HS-27A (cell line): ENCODE results near the gene DCDC2.
"Not testable (repeated sequence)": the region's sequence is repeated elsewhere in the genome, so short reads cannot be mapped to it uniquely, and the experiment has no call there.

Experiments
- DNase-seq: peaks from one replicate; pipeline ENCODE4 v3.0.0-alpha.2; 2012; ENCODE audit warnings: low read depth, missing footprints

DCDC2 gene

GRCh38 chr6:24357336-24358218 lies at the start of gene DCDC2:
DCDC2 (minus strand) TSS chr6:24358059; CDS start chr6:24357750, 309 bp downstream.
- DNase-seq, result no peak

GRCh38 chr6:24405262-24405661 lies 47.4 kb upstream of the DCDC2 start:
- no peak for DNase-seq

- no peak for DNase-seq
Measured at GRCh38 chr6:24403501-24403824, 45.6 kb upstream of the DCDC2 start.

DNA sequence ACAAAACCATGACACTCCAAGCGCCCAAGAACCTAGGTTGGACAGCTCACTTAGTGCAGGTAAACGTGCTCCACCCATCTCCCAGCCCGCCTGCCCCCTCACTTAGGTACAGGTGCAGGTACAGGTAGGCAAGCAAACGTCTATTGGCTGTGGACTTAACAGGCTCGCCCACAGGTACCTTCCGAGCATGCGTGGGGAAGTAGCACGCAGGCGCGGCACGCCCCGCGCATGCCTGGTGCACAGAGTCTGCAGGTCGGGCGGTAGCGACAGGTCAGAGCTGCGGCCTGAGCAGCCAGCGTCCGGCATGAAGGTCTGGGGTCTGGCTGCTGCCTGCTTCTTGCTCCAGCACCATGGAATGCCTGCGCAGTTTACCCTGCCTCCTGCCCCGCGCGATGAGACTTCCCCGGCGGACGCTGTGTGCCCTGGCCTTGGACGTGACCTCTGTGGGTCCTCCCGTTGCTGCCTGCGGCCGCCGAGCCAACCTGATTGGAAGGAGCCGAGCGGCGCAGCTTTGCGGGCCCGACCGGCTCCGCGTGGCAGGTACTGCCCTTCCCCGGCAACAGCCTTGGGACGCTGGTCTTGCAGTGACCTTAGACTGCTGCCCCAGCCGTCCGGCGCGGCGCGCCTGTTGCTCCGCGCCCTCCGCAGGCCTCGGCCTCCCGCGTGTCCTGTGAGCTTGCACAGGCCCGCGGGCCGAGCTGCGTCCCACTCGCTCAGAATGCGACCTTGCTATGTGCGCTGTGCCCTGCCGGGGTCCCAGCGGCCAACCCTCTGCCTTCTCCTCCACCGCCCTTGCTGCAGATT lies 45.0 kb upstream of the DCDC2 start, which contains the start of gene MRS2:
Gene MRS2, plus strand, starts transcription at position 240 of the 804 bp plus-strand sequence. Its CDS starts 111 bp downstream, at position 351.
- DNase-seq, result peak; percentile 40

DNA sequence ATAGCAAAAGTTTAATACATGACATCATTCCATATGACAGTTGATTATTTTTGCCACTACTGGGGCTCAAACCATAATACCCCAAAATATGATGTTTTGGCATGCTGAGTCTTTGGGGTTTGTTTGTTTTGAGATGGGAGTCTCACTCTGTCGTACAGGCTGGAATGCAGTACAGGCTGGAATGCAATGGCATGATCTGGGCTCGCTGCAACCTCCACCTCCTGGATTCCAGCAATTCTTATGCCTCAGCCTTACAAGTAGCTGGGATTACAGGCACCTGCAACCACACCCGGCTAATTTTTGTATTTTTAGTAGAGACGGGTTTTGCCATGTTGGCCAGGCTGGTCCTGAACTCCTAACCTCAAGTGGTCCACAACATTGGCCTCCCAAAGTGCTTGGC lies 43.6 kb upstream of the DCDC2 start:
- DNase-seq, result peak; percentile 69

DNA sequence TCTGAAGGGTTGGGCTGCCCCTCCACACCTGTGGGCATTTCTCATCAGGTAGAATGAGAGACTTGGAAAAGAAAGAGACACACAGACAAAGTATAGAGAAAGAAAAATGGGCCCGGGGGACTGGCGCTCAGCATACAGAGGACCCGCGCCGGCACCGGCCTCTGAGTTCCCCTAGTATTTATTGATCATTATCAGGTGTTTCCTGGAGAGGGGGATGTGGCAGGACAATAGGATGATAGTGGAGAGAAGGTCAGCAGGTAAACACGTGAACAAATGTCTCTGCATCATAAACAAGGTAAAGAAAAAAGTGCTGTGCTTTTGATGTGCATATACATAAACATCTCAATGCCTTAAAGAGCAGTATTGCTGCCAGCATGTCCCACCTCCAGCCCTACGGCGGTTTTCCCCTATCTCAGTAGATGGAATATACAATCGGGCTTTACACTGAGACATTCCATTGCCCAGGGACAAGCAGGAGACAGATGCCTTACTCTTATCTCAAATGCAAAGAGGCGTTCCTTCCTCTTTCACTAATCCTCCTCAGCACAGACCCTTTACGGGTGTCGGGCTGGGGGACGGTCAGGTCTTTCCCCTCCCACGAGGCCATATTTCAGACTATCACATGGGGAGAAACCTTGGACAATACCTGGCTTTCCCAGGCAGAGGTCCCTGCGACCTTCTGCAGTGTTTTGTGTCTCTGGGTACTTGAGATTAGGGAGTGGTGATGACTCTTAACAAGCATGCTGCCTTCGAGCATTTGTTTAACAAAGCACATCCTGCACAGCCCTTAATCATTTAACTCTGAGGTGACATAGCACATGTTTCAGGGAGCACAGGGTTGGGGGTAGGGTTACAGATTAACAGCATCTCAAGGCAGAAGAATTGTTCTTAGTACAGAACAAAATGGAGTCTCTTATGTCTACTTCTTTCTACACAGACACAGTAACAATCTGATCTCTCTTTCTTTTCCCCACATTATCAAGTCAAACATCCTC lies 42.5 kb upstream of the DCDC2 start:
- DNase-seq, result not testable (repeated sequence)

- no peak for DNase-seq
Measured at GRCh38 chr6:24397631-24398030, 39.8 kb upstream of the DCDC2 start.

DNA sequence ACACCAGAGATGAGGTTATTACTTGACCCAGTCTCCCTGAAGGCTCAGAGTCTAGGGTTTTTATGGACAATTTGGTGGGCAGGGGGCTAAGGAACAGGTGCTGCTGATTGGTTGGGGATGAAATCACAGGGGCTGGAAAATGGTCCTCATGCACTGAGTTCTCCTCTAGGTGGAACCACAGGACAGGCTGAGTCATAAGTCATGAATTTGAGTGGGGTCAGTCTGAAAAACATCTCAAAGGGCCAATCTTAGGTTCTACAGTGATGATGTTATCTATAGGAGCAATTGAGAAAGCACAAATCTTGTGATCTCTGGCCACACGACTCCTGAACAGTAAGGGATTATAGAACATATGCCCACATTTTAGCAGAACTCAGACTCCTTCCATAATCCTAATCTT lies 39.0 kb upstream of the DCDC2 start:
- DNase-seq, result no peak

DNA sequence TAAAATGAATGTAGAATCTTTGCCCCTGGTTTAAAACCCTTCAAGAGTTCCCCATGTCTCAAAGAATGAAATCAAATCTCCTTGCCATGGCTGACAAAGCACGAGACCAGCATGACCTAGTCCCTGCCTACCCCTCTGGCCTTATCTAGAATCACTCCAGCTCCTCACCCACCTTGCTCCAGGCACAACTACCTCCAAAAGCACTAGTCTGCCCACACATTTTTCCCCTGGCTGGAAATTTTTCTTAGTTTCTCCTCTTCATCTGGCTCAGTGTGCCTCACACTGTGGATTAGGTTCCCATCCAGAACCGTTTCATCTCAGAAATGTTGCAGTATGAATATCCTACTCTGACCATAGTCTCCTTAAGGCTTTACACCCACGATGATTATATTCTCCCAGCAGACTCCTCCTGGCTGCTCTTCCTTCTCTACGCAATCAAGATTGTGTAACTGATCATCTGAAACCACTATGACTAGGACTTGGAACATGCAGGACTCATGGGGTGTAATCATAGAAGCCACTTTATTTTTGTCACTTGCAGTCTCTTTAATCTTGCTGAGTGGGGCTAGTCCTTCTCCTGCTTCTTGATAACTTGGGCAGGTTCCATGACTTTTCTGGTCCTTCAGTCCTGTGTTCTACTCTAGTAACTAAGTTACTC lies 37.0 kb upstream of the DCDC2 start:
- DNase-seq, result no peak

DNA sequence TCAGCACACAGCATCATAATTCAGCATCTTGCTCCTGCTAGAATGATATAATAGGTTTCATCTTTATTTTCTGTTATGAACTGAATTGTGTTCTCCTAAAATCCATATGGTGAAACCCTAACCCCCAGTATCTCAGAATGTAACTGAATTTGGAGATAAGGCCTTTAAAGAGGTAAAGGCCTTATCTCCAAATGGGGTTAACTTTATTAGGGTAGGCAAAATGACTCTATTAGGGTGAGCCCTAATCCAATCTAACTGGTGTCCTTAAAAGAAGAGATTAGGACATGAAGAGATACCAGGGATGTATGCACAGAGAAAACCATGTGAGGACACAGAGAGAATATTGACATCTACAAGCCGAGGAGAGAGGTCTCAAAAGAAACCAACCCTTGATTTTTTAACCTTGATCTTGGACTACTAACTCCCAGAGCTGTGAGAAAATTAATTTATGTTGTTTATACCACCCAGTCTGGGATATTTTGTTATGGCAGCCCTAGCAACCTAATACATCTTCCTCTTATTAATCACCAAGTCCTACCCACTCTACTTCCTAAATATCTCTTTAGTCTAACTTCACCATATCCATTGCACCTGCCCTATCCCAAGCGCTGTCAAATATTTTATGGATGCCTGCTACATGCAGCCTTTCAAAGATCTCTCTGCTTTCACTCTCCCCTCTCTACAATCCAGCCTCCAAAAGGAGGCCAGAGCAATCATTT lies 36.4 kb upstream of the DCDC2 start:
- DNase-seq, result no peak

DNA sequence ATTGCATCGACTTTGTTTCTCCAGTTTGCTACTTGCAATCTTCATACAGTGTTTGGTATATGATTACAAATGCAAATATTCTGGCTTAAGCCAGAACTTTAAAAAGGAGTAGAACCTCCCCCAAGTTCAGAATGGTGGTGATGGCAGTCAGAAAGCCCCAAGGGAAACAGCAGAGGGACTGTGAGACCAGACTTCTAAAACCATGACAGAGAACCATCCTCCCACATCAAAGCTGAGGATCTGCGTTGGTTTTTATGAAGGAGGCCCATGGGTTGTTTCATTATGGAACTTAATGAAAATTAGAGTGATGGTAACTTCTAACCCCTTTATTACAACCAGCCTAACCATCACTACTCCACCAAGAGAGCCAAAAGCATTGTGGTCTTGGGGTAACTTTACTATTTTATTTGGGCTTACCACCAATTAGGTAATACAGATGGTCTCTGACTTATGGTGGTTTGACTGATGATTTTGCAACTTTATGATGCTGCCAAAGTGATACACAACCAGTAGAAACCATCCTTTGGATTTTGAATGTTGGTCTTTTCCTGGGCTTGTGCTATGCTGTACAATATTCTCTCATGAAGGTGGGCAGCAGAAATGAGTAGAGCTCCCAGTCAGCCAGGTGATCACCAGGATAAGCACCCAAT lies 34.0 kb upstream of the DCDC2 start:
- no peak for DNase-seq

GRCh38 chr6:24391208-24391607 lies 33.3 kb upstream of the DCDC2 start:
- no peak for DNase-seq

GRCh38 chr6:24387818-24388217 lies 30.0 kb upstream of the DCDC2 start:
- DNase-seq, result no peak

GRCh38 chr6:24385536-24386269 lies 27.8 kb upstream of the DCDC2 start:
- no peak for DNase-seq

- DNase-seq, result not testable (repeated sequence)
Measured at GRCh38 chr6:24384369-24385130, 26.7 kb upstream of the DCDC2 start.

DNA sequence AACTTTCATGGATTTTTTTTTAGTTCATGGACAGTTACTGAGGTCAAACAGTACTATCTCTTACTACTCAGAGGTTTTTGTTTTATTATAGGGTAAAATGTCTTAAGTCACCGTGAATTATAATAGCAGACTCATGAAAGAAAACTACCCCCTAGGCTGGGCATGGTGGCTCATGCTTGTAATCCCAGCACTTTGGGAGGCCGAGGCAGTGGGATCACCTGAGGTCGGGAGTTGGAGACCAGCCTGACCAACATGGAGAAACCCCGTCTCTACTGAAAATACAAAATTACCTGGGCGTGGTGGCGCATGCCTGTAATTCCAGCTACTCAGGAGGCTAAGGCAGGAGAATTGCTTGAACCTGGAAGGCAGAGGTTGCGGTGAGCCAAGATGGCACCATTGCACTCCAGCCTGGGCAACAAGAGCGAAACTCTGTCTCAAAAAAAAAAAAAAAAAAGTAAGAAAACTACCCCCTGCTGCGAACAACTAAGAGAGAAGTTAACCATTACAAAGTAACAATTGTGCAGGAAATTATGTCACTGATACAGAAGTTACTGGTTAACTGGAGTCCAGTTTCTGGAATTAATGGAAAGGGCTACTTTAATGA lies 25.1 kb upstream of the DCDC2 start:
- not testable (repeated sequence) for DNase-seq

DNA sequence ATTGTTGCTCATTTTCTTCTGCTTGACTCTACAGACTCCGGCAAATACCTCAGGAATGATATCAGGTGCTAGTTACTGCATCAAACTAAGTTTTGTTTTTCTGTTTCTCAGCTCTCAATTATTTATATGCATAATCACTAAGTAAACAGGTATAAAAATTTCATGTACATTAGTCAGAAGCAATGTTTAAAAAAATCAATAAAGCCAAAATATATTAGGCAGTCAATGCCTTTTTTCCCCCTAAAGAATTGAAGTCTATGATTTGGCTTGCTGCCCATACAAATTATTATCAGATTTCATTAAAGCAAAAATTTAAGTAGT lies 24.3 kb upstream of the DCDC2 start:
- no peak for DNase-seq

- DNase-seq, result no peak
Measured at GRCh38 chr6:24381476-24382219, 23.8 kb upstream of the DCDC2 start.
